ENCODE results near the gene XYLT1. TPM values are rescaled to one million over a fixed set of nuclear protein-coding genes. Genes with fewer than 3 reads are reported as not detected.

XYLT1 gene
- polyA plus RNA-seq, 1 donor (not counting 4 experiments of a cell fraction or from before 2014, with no cell fraction given) = 4.4 TPM

DNA sequence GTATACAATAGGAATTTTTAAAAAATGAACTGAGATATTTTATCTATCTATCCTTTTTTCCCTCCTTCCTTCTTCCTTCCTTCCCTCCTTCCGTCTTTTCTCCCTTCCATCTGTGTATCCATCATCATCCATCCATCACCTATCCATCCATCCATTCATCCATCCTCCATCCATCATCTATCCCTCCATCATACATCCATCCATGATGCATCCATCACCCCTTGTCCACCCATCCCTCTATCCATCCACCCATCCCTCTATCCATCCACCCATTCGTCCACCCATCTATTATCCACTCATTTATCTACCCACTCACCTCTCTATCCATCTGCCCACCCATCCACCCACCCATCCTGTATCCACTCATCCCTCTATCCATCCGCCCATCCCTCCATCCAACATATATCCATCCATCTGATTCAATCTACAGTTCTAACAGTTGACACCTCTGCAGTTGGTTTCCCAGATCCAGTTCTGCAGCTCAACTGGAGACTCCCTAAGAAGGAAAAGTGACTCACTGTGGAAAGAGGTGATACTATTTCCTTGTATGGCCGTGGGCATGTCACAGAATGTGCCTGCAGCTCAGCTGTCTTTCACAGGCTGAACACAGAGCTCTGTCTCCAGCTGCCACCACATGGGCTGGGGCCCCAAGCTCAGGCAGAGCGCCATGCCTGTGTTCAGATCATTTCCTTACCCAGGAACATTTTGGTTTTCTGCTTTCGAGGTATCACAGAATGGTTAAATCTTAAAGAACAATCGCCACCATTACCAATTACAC lies 130.8 kb downstream of the XYLT1 start:
- H3K9ac ChIP-seq (ENCODE audit: control insufficient read depth, extremely low read depth, insufficient read depth, low read length) = no peak overlapping the region
- no peaks in the 10 kb centered on the region for H3K27me3 ChIP-seq (ENCODE audit: control insufficient read depth, extremely low read depth, insufficient read depth, low read length)
- H3K4me3 ChIP-seq (ENCODE audit: control insufficient read depth in 2 of 3, extremely low read depth in 1 of 3, insufficient read depth in 2 of 3, low read depth in 1 of 3, low read length in 3 of 3) = no peak overlapping the region
- no peaks in the 10 kb centered on the region for H3K79me2 ChIP-seq (ENCODE audit: control insufficient read depth, insufficient read depth, low read length)
- H3K9me3 ChIP-seq (ENCODE audit: control insufficient read depth, low read depth, low read length) = no peaks in the 10 kb centered on the region
- dilution Hi-C loops (cut with MboI; ENCODE audit: extremely low pct_ligation_motif_present, low sequenced_read_pairs) = no loop called here
- no peaks in the 10 kb centered on the region for H3K36me3 ChIP-seq (ENCODE audit: control insufficient read depth in 2 of 2, extremely low read depth in 1 of 2, insufficient read depth in 2 of 2, low read length in 2 of 2)
- no peak for DNase-seq (ENCODE audit: low read depth, low spot score)
- no peak overlapping the region for H2AFZ ChIP-seq (ENCODE audit: control insufficient read depth, low read length)
- H3K27ac ChIP-seq (ENCODE audit: control insufficient read depth, insufficient read depth, low read length) = no peak overlapping the region
- FAIRE-seq = no peak
- H3K4me2 ChIP-seq (ENCODE audit: control insufficient read depth, extremely low read depth, insufficient read depth, low read depth, low read length) = no peak overlapping the region
- TF ChIP-seq EZH2 (IDR thresholded peaks at IDR 0.05; ENCODE audit: low read length) = no peak
- TF ChIP-seq, protein P1, sequence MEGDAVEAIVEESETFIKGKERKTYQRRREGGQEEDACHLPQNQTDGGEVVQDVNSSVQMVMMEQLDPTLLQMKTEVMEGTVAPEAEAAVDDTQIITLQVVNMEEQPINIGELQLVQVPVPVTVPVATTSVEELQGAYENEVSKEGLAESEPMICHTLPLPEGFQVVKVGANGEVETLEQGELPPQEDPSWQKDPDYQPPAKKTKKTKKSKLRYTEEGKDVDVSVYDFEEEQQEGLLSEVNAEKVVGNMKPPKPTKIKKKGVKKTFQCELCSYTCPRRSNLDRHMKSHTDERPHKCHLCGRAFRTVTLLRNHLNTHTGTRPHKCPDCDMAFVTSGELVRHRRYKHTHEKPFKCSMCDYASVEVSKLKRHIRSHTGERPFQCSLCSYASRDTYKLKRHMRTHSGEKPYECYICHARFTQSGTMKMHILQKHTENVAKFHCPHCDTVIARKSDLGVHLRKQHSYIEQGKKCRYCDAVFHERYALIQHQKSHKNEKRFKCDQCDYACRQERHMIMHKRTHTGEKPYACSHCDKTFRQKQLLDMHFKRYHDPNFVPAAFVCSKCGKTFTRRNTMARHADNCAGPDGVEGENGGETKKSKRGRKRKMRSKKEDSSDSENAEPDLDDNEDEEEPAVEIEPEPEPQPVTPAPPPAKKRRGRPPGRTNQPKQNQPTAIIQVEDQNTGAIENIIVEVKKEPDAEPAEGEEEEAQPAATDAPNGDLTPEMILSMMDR (optimal IDR thresholded peaks at IDR 0.05 in 1 of 3, IDR thresholded peaks at IDR 0.05 in 1 of 3, conservative IDR thresholded peaks at IDR 0.05 in 1 of 3; ENCODE audit: extremely low read depth in 1 of 3, insufficient read depth in 2 of 3, low read length in 3 of 3) = peak in 1 of 3 experiments; percentile 14
- no peaks in the 10 kb centered on the region for H3K9me1 ChIP-seq (ENCODE audit: control insufficient read depth, extremely low read depth, insufficient read depth, low read length)
- H3K4me1 ChIP-seq (ENCODE audit: control insufficient read depth, extremely low read depth, insufficient read depth, low read length) = peaks cover 3% of the 10 kb centered on the region
- no peaks in the 10 kb centered on the region for H4K20me1 ChIP-seq (ENCODE audit: control insufficient read depth, extremely low read depth, insufficient read depth, low read length)

DNA sequence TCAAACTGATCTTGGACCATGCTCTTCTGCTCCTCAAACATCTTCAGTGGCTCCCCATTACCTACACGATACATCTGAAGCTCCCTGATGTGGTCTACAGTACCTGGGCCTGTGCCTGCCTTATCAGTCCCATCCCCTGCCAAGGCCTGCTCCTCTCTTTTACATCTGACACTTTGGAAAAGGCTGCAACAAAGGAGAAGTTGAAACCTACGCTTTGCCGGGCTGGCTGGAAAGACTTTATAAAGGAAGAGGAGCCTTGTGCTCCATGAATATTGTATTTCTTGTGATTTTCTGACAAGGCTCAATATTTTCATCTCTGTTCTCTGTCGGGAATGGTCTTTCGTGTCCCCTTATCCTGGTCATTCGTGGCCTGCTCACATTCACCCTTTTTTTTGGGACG lies 132.5 kb downstream of the XYLT1 start:
- no peak overlapping the region for H3K9ac ChIP-seq (ENCODE audit: control insufficient read depth, extremely low read depth, insufficient read depth, low read length)
- H3K4me3 ChIP-seq (ENCODE audit: control insufficient read depth in 2 of 3, extremely low read depth in 1 of 3, insufficient read depth in 2 of 3, low read depth in 1 of 3, low read length in 3 of 3) = no peak overlapping the region
- dilution Hi-C loops (cut with MboI; ENCODE audit: extremely low pct_ligation_motif_present, low sequenced_read_pairs) = no loop called here
- no peaks in the 10 kb centered on the region for H4K20me1 ChIP-seq (ENCODE audit: control insufficient read depth, extremely low read depth, insufficient read depth, low read length)
- H3K4me2 ChIP-seq (ENCODE audit: control insufficient read depth, extremely low read depth, insufficient read depth, low read depth, low read length) = no peak overlapping the region
- H3K79me2 ChIP-seq (ENCODE audit: control insufficient read depth, insufficient read depth, low read length) = no peaks in the 10 kb centered on the region
- TF ChIP-seq EZH2 (IDR thresholded peaks at IDR 0.05; ENCODE audit: low read length) = no peak
- TF ChIP-seq, protein P1 (optimal IDR thresholded peaks at IDR 0.05 in 1 of 3, IDR thresholded peaks at IDR 0.05 in 1 of 3, conservative IDR thresholded peaks at IDR 0.05 in 1 of 3; ENCODE audit: extremely low read depth in 1 of 3, insufficient read depth in 2 of 3, low read length in 3 of 3) = no peak
- H3K27me3 ChIP-seq (ENCODE audit: control insufficient read depth, extremely low read depth, insufficient read depth, low read length) = no peaks in the 10 kb centered on the region
- H3K4me1 ChIP-seq (ENCODE audit: control insufficient read depth, extremely low read depth, insufficient read depth, low read length) = peaks cover 3% of the 10 kb centered on the region
- H3K27ac ChIP-seq (ENCODE audit: control insufficient read depth, insufficient read depth, low read length) = no peak overlapping the region
- no peaks in the 10 kb centered on the region for H3K9me1 ChIP-seq (ENCODE audit: control insufficient read depth, extremely low read depth, insufficient read depth, low read length)
- no peaks in the 10 kb centered on the region for H3K9me3 ChIP-seq (ENCODE audit: control insufficient read depth, low read depth, low read length)
- no peak for DNase-seq (ENCODE audit: low read depth, low spot score)
- no peaks in the 10 kb centered on the region for H3K36me3 ChIP-seq (ENCODE audit: control insufficient read depth in 2 of 2, extremely low read depth in 1 of 2, insufficient read depth in 2 of 2, low read length in 2 of 2)
- no peak for FAIRE-seq
- H2AFZ ChIP-seq (ENCODE audit: control insufficient read depth, low read length) = no peak overlapping the region
